ENCODE data around the gene UBE2G2. TPM values are rescaled to one million over a fixed set of nuclear protein-coding genes. Genes with fewer than 3 reads are reported as not detected.

UBE2G2 gene
- total RNA-seq, 3 donors from 2014 or later, result 138 to 144 (median 140) TPM

- ATAC-seq, result no peak
- no peak for DNase-seq
- no peak overlapping the region for H3K4me3 Mint-ChIP-seq
- peaks cover 16% of the 10 kb centered on the region for H3K27me3 Mint-ChIP-seq (ENCODE audit: low read depth)
- H3K9me3 Mint-ChIP-seq, result no peaks in the 10 kb centered on the region
- no peaks in the 10 kb centered on the region for H3K4me1 Mint-ChIP-seq (ENCODE audit: low read depth)
- no peaks in the 10 kb centered on the region for H3K36me3 Mint-ChIP-seq (ENCODE audit: insufficient read depth)
These were observed 49.6 kb downstream of the UBE2G2 start for GRCh38 chr21:44751799-44752636.

- ATAC-seq (no peak), DNase-seq (no peak)
- Mint-ChIP-seq H3K4me1 (ENCODE audit: low read depth) (no peaks in the 10 kb centered on the region), H3K27me3 (ENCODE audit: low read depth) (peaks cover 16% of the 10 kb centered on the region), H3K36me3 (ENCODE audit: insufficient read depth) (no peaks in the 10 kb centered on the region), H3K4me3 (no peak overlapping the region), H3K9me3 (no peaks in the 10 kb centered on the region)
These were observed 50.3 kb downstream of the UBE2G2 start for GRCh38 chr21:44751186-44751798.

GRCh38 chr21:44750675-44751025 is 51.0 kb downstream of the UBE2G2 start:
- ATAC-seq (no peak), DNase-seq (no peak)
- H3K9me3 Mint-ChIP-seq, result no peaks in the 10 kb centered on the region
- H3K36me3 Mint-ChIP-seq (ENCODE audit: insufficient read depth), result no peaks in the 10 kb centered on the region
- peaks cover 16% of the 10 kb centered on the region for H3K27me3 Mint-ChIP-seq (ENCODE audit: low read depth)
- no peaks in the 10 kb centered on the region for H3K4me1 Mint-ChIP-seq (ENCODE audit: low read depth)
- no peak overlapping the region for H3K4me3 Mint-ChIP-seq

- Mint-ChIP-seq H3K27me3 (ENCODE audit: low read depth) (peaks cover 16% of the 10 kb centered on the region), H3K4me3 (no peak overlapping the region), H3K9me3 (no peaks in the 10 kb centered on the region), H3K36me3 (ENCODE audit: insufficient read depth) (no peaks in the 10 kb centered on the region), H3K4me1 (ENCODE audit: low read depth) (no peaks in the 10 kb centered on the region)
- DNase-seq (no peak), ATAC-seq (no peak)
These were observed 51.6 kb downstream of the UBE2G2 start for GRCh38 chr21:44749759-44750674.

- no peak for ATAC-seq
These were observed 52.4 kb downstream of the UBE2G2 start for GRCh38 chr21:44749116-44749758.

GRCh38 chr21:44748621-44749020 is 53.0 kb downstream of the UBE2G2 start:
- Mint-ChIP-seq H3K4me1 (ENCODE audit: low read depth) (no peaks in the 10 kb centered on the region), H3K36me3 (ENCODE audit: insufficient read depth) (no peaks in the 10 kb centered on the region), H3K4me3 (no peak overlapping the region), H3K9me3 (no peaks in the 10 kb centered on the region), H3K27me3 (ENCODE audit: low read depth) (peaks cover 16% of the 10 kb centered on the region)
- ATAC-seq, result no peak
- no peak for DNase-seq

More at GRCh38 chr21:44749116-44749758, 52.4 kb downstream of the UBE2G2 start:
- Mint-ChIP-seq H3K27me3 (ENCODE audit: low read depth) (peaks cover 16% of the 10 kb centered on the region), H3K9me3 (no peaks in the 10 kb centered on the region), H3K4me1 (ENCODE audit: low read depth) (no peaks in the 10 kb centered on the region), H3K4me3 (no peak overlapping the region), H3K36me3 (ENCODE audit: insufficient read depth) (no peaks in the 10 kb centered on the region)
- DNase-seq, result no peak

GRCh38 chr21:44742418-44743153 is 59.0 kb downstream of the UBE2G2 start:
- DNase-seq (no peak), ATAC-seq (no peak)
- Mint-ChIP-seq H3K4me1 (ENCODE audit: low read depth) (peaks cover 3% of the 10 kb centered on the region), H3K4me3 (no peak overlapping the region), H3K27me3 (ENCODE audit: low read depth) (no peaks in the 10 kb centered on the region), H3K36me3 (ENCODE audit: insufficient read depth) (no peaks in the 10 kb centered on the region), H3K9me3 (no peaks in the 10 kb centered on the region)

GRCh38 chr21:44741921-44742320 is 59.7 kb downstream of the UBE2G2 start:
- Mint-ChIP-seq H3K9me3 (no peaks in the 10 kb centered on the region), H3K36me3 (ENCODE audit: insufficient read depth) (no peaks in the 10 kb centered on the region), H3K27me3 (ENCODE audit: low read depth) (no peaks in the 10 kb centered on the region), H3K4me1 (ENCODE audit: low read depth) (peaks cover 3% of the 10 kb centered on the region), H3K4me3 (no peak overlapping the region)
- no peak for DNase-seq
- no peak for ATAC-seq

GRCh38 chr21:44740742-44741141 is 60.9 kb downstream of the UBE2G2 start:
- no peak for ATAC-seq
- H3K9me3 Mint-ChIP-seq, result no peaks in the 10 kb centered on the region

GRCh38 chr21:44739316-44739715 is 62.3 kb downstream of the UBE2G2 start:
- Mint-ChIP-seq H3K4me1 (ENCODE audit: low read depth) (peaks cover 3% of the 10 kb centered on the region), H3K27me3 (ENCODE audit: low read depth) (no peaks in the 10 kb centered on the region), H3K9me3 (no peaks in the 10 kb centered on the region), H3K36me3 (ENCODE audit: insufficient read depth) (no peaks in the 10 kb centered on the region), H3K4me3 (no peak overlapping the region)
- ATAC-seq (no peak), DNase-seq (no peak)

More at GRCh38 chr21:44740742-44741141, 60.9 kb downstream of the UBE2G2 start:
- Mint-ChIP-seq H3K36me3 (ENCODE audit: insufficient read depth) (no peaks in the 10 kb centered on the region), H3K27me3 (ENCODE audit: low read depth) (no peaks in the 10 kb centered on the region), H3K4me1 (ENCODE audit: low read depth) (peaks cover 3% of the 10 kb centered on the region), H3K4me3 (no peak overlapping the region)
- DNase-seq, result no peak

GRCh38 chr21:44738621-44739020 is 63.0 kb downstream of the UBE2G2 start:
- ATAC-seq, result no peak
- H3K27me3 Mint-ChIP-seq (ENCODE audit: low read depth), result no peaks in the 10 kb centered on the region
- no peaks in the 10 kb centered on the region for H3K9me3 Mint-ChIP-seq
- H3K36me3 Mint-ChIP-seq (ENCODE audit: insufficient read depth), result no peaks in the 10 kb centered on the region
- peaks cover 3% of the 10 kb centered on the region for H3K4me1 Mint-ChIP-seq (ENCODE audit: low read depth)
- H3K4me3 Mint-ChIP-seq, result no peak overlapping the region
- no peak for DNase-seq

GRCh38 chr21:44737706-44738354 is 63.8 kb downstream of the UBE2G2 start:
- no peak for ATAC-seq
- Mint-ChIP-seq H3K4me3 (no peak overlapping the region), H3K27me3 (ENCODE audit: low read depth) (no peaks in the 10 kb centered on the region), H3K36me3 (ENCODE audit: insufficient read depth) (no peaks in the 10 kb centered on the region), H3K4me1 (ENCODE audit: low read depth) (peaks cover 3% of the 10 kb centered on the region), H3K9me3 (no peaks in the 10 kb centered on the region)
- no peak for DNase-seq

GRCh38 chr21:44736291-44737004 is 65.2 kb downstream of the UBE2G2 start:
- DNase-seq (no peak), ATAC-seq (no peak)
- no peaks in the 10 kb centered on the region for H3K27me3 Mint-ChIP-seq (ENCODE audit: low read depth)
- H3K36me3 Mint-ChIP-seq (ENCODE audit: insufficient read depth), result no peaks in the 10 kb centered on the region
- H3K4me1 Mint-ChIP-seq (ENCODE audit: low read depth), result peaks cover 2% of the 10 kb centered on the region
- no peak overlapping the region for H3K4me3 Mint-ChIP-seq
- H3K9me3 Mint-ChIP-seq, result no peaks in the 10 kb centered on the region

Measured in activated T-cell treated with anti-CD3 and anti-CD28 coated beads, Interleukin-2, amount 50 U/mL, for 4 hours (primary cell).